VCaP (cell line): ENCODE results near the gene PIN1.
"Not testable (repeated sequence)": the region's sequence is repeated elsewhere in the genome, so short reads cannot be mapped to it uniquely, and the experiment has no call there.

Experiments
- H3K27ac ChIP-seq: fragments of 450-650 bp; 2 replicates; pipeline ENCODE4 v1.5.1; 2017
- CTCF ChIP-seq: fragments of 450-650 bp; conservative IDR thresholded peaks from 2 replicates; pipeline ENCODE4 v1.5.1; 2017; ENCODE audit warnings: mild to moderate bottlenecking, moderate library complexity

The PIN1 gene

GRCh38 chr19:9834726-9835506 lies at the start of gene PIN1:
PIN1 (plus strand) TSS chr19:9835318; CDS start chr19:9835345, 27 bp downstream.
- peak; percentile 34; the same call in 1 of the 2 replicates for TF ChIP-seq CTCF
- peak within 1 kb of the TSS; percentile 58; the same call in 1 of the 2 replicates for H3K27ac ChIP-seq

- no peak for TF ChIP-seq CTCF
- H3K27ac ChIP-seq, result peak overlapping the region; percentile 95
These were observed 49.5 kb upstream of the PIN1 start for GRCh38 chr19:9785367-9786331.

GRCh38 chr19:9786342-9786741 lies 48.8 kb upstream of the PIN1 start:
- TF ChIP-seq CTCF, result no peak
- peak overlapping the region; percentile 66 for H3K27ac ChIP-seq

GRCh38 chr19:9786819-9787218 lies 48.3 kb upstream of the PIN1 start:
- no peak for TF ChIP-seq CTCF
- H3K27ac ChIP-seq, result no peak overlapping the region

- H3K27ac ChIP-seq, result not testable (repeated sequence)
These were observed 46.5 kb upstream of the PIN1 start for GRCh38 chr19:9788604-9789003.

GRCh38 chr19:9789066-9789465 lies 46.1 kb upstream of the PIN1 start:
- no peak for TF ChIP-seq CTCF
- no peak overlapping the region for H3K27ac ChIP-seq

- not testable (repeated sequence) for H3K27ac ChIP-seq
These were observed 45.5 kb upstream of the PIN1 start for GRCh38 chr19:9789579-9789978.

- not testable (repeated sequence) for H3K27ac ChIP-seq
These were observed 44.1 kb upstream of the PIN1 start for GRCh38 chr19:9791073-9791367.
